Midbrain (tissue), 1 donor: Measurements from ENCODE around the gene GPRIN1.
"Not testable (repeated sequence)": the region's sequence is repeated elsewhere in the genome, so short reads cannot be mapped to it uniquely, and the experiment has no call there.

ENCODE experiments used
- DNase-seq: peaks from one replicate; lab custom pipeline; 2025; lab: John Stamatoyannopoulos, UW

The GPRIN1 gene

GRCh38 chr5:176574297-176574591, 35.7 kb downstream of the GPRIN1 start:
- no peak for DNase-seq

GRCh38 chr5:176573564-176574296, 36.2 kb downstream of the GPRIN1 start:
- DNase-seq = peak; percentile 62

- DNase-seq = no peak
Measured at GRCh38 chr5:176570044-176570443, 39.9 kb downstream of the GPRIN1 start.

GRCh38 chr5:176568657-176569056, 41.3 kb downstream of the GPRIN1 start:
- no peak for DNase-seq

GRCh38 chr5:176565760-176566288, 44.1 kb downstream of the GPRIN1 start:
- DNase-seq = no peak

- no peak for DNase-seq
Measured at GRCh38 chr5:176564002-176564401, 46.0 kb downstream of the GPRIN1 start.

DNA sequence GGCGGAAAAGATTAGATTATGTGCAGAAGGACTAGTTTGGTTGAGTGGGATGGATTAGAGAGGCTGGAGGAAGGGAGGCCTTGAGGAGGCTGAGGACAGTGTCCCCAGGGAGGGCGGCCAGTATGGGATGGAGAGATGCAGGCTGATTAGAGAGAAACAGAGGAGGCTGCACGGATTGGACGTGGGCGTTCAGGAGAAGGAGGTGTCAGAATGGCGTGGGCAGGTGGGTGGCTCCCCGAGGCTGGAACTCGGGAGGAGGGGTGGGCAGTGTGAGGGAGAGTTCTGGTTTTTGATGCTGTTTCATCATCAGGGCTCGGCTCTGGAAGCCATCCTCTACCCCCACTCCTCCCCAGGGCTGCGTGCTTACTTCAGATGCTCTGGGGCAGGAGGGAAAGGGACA, 47.8 kb downstream of the GPRIN1 start:
- no peak for DNase-seq

GRCh38 chr5:176561259-176561658, 48.7 kb downstream of the GPRIN1 start:
- DNase-seq = no peak

GRCh38 chr5:176560364-176560763, 49.6 kb downstream of the GPRIN1 start:
- no peak for DNase-seq

DNA sequence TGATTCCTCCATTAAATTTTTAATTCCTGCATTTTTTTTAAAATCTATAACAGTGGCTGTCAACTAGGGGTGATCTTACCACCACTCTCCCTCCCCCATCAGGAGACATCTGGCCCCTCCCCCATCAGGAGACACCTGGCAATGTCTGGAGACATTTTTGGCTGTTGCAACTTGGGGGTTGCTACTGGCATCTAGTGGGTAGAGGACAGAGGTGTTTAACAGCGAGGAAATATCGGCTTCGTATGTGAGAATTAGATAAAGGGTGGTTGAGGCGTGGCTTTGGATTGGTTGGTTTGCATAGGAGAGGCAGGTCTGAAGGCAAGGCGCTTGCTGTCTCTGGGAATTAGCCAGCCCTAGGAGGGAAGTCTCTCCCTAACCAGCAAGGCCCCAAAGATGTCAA, 50.3 kb downstream of the GPRIN1 start:
- DNase-seq = no peak

DNA sequence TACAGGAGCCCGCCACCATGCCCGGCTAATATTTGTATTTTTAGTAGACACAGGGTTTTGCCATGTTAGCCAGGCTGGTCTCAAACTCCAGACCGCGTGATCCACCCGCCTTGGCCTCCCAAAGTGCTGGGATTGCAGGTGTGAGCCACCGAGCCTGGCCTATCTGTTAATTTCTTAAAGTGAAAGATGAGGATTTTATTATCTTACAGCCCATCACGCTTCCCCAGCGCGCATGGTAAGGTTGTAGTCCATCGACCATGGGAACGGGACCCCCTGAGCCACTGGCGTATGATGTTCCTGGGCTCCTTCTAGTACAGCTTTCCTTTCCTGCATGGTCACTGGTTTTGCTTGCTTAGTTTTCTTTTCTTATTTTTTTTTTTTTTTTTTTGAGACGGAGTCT, 52.1 kb downstream of the GPRIN1 start:
- DNase-seq = no peak

- DNase-seq = no peak
Measured at GRCh38 chr5:176553260-176554085, 56.5 kb downstream of the GPRIN1 start.

GRCh38 chr5:176552332-176552869, 57.6 kb downstream of the GPRIN1 start:
- no peak for DNase-seq

DNA sequence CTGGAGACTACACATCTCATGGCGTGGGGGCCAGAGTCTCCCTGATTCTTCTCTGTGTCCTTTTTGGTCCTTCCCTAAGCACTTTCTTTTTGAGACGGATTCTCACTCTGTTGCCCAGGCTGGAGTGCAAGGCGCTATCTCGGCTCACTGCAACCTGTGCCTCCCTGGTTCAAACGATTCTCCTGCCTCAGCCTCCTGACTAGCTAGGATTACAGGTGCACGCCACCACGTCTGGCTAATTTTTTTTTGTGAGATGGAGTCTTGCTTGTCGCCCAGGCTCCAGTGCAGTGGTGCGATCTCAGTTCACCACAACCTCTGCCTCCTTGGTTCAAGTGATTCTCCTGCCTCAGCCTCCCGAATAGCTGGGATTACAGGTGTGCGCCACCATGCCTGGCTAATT, 59.0 kb downstream of the GPRIN1 start:
- not testable (repeated sequence) for DNase-seq

DNA sequence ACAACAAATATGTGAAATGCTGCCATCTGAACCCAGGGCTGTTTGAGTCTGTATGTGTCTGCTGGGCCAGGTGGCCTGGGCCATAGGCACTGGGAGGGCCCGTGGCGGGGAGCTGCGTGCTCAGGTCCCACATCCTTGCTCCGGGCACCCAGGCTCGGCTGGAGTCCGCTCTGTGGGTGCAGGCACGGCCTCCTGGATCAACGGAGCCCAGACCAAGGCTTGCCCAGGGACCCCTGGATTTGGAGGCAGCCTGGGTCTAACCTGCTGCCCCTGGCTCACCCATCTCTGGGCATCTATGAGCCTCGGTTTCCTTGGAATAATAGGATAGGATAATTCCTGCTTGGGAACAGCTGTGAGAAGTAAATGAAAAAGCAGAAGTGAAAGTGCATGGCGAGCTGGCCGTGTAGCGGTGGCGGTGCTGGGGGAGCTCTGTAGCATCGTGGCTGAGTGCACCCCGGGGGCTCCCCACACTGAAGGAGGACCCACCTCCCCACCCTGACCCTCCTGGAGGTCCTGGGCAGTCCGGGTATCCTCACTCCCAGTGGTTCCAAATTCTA, 59.6 kb downstream of the GPRIN1 start:
- DNase-seq = no peak

DNA sequence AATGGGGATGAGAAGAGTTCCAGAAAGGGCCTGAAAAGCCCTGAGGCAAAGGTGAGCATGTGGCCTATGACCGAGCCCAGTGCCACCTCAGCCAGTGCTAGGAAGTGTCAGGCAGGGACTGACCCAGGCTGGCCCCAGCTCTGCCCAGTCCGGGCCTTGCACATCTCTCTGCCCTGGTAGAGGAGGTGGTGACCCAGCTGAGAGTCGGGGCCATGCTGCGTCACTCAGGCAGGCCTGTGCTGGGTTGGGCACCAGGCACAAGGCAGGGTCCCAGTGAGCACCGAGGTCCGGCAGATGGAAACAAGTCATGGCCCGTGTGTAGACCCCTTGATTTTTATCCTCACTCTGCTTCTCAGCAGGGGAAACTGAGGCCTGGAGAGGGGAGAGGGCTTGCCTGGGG, 60.1 kb downstream of the GPRIN1 start:
- DNase-seq = no peak

- DNase-seq = no peak
Measured at GRCh38 chr5:176548967-176549444, 61.0 kb downstream of the GPRIN1 start, which contains the start of gene CDHR2. TSS of gene CDHR2 (plus strand) at chr5:176549342. CDS start at chr5:176565353, 16,011 bp downstream.

GRCh38 chr5:176547802-176548201, 62.2 kb downstream of the GPRIN1 start:
- DNase-seq = no peak
